Caco-2 (cell line): Measurements from ENCODE around the gene SPNS2. TPM values are rescaled to one million over a fixed set of nuclear protein-coding genes. Genes with fewer than 3 reads are reported as not detected.

Experiments used
- BruUV-seq: library from RNA; stranded (reverse); fragments of 400-500 nt; replicated peaks from 2 replicates; lab custom pipeline; 2021; lab: Mats Ljungman, UMichigan
- CTCF ChIA-PET: fragments of 300-600 bp; sonication (Branson Sonifier 250); formaldehyde crosslinking; loops from one replicate; lab custom pipeline; 2022; ENCODE audit warnings: antibody characterized with exemption; lab: Charles Lee
- POLR2A ChIA-PET: fragments of 300-600 bp; sonication (Branson Sonifier 250); formaldehyde crosslinking; loops from one replicate; lab custom pipeline; 2022; ENCODE audit warnings: antibody characterized with exemption; lab: Charles Lee
- DNase-seq, 2 experiments: peaks; one replicate each; pipeline versions ENCODE4 v3.0.0 to v3.0.0-alpha.2; 2020 to 2022
- H3K27me3 ChIP-seq: replicated peaks from 2 replicates; pipeline ENCODE4 v1.6.0; 2011; ENCODE audit warnings: low read length; ENCODE audit not compliant: control insufficient read depth, insufficient read depth
- H3K36me3 ChIP-seq: 2 replicates; pipeline ENCODE4 v1.5.1; 2011; ENCODE audit warnings: low read length; ENCODE audit not compliant: control insufficient read depth, insufficient read depth
- H3K4me1 ChIP-seq: fragments of 250-450 bp; sonication (Bioruptor Pico); 2 replicates; pipeline ENCODE4 v1.5.1; 2020; ENCODE audit warnings: mild to moderate bottlenecking
- H3K4me3 ChIP-seq: 2 replicates; pipeline ENCODE4 v1.5.1; 2011; ENCODE audit warnings: low read depth, mild to moderate bottlenecking, control low read depth, low read length
- H3K9me3 ChIP-seq: fragments of 250-450 bp; sonication (Bioruptor Pico); 2 replicates; pipeline ENCODE4 v1.5.1; 2020; ENCODE audit warnings: mild to moderate bottlenecking, moderate library complexity
- H3K27ac Mint-ChIP-seq: one replicate; pipeline ENCODE4 v1.8.0; 2022; ENCODE audit warnings: mixed read lengths; ENCODE audit not compliant: unreplicated experiment
- H3K27me3 Mint-ChIP-seq: one replicate; pipeline ENCODE4 v1.8.0; 2022; ENCODE audit warnings: mixed read lengths; ENCODE audit not compliant: insufficient read depth, unreplicated experiment
- H3K36me3 Mint-ChIP-seq: one replicate; pipeline ENCODE4 v1.8.0; 2022; ENCODE audit warnings: mild to moderate bottlenecking, mixed read lengths; ENCODE audit not compliant: insufficient read depth, unreplicated experiment
- H3K4me1 Mint-ChIP-seq: one replicate; pipeline ENCODE4 v1.8.0; 2022; ENCODE audit warnings: low read depth, mixed read lengths; ENCODE audit not compliant: unreplicated experiment
- H3K4me3 Mint-ChIP-seq: one replicate; pipeline ENCODE4 v1.8.0; 2022; ENCODE audit warnings: mild to moderate bottlenecking, moderate library complexity, mixed read lengths; ENCODE audit not compliant: unreplicated experiment
- H3K9me3 Mint-ChIP-seq: one replicate; pipeline ENCODE4 v1.8.0; 2022; ENCODE audit warnings: mixed read lengths; ENCODE audit not compliant: unreplicated experiment
- intact Hi-C: fragments of 100-400 bp; cut with micrococcal nuclease; formaldehyde crosslinking; loops from one replicate; pipeline ENCODE4 v1.10.0; 2022; ENCODE audit not compliant: unreplicated experiment
- total RNA-seq: library from RNA; stranded (reverse); gene quantifications from 2 replicates; pipeline ENCODE4 v1.2.3, GENCODE V29; 2022
- TF ChIP-seq, protein P1 (sequence below), 2 experiments: fragments of 200-600 bp in 1 of 2; IDR thresholded peaks; 1 replicate in 1 of 2; 2 replicates in 1 of 2; pipeline versions ENCODE4 v1.5.1 to v1.8.0; 2011 to 2022; ENCODE audit warnings: antibody characterized with exemption in 1 of 2, control low read depth in 1 of 2, inconsistent platforms in 1 of 2, low read depth in 1 of 2, low read length in 1 of 2, mild to moderate bottlenecking in 1 of 2, moderate library complexity in 1 of 2; ENCODE audit not compliant: insufficient read depth in 1 of 2, severe bottlenecking in 1 of 2, unreplicated experiment in 1 of 2

SPNS2 gene
- total RNA-seq, 1 experiment from 2014 or later = 1.00 TPM

DNA sequence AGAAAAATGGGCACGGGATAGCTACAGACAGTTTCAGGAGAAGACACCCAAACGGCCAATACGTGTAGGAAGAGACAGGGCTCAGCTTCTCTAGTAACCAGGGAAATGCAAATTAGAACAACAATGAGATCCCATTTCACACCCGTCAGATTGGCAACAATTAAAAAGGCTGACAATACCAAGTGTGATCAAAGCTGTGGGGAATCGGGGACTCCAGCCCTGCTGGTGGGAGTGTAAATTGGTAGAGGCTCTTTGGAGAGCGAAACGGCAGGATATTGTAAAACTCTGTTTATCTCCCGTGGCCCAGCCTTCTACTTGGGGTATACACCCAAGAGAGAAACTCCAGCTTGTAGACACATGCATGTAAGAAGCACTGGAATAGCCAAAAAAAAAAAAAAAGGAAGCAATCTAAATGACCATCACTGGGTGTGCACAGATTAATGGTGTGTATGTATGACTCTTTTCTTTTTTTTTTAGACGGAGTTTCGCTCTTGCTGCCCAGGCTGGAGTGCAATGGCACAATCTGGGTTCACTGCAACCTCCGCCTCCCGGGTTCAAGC, 29.0 kb downstream of the SPNS2 start:
- H3K27me3 ChIP-seq = no peaks in the 10 kb centered on the region
- CTCF ChIA-PET = no interaction called here
- Mint-ChIP-seq H3K36me3 (no peaks in the 10 kb centered on the region), H3K9me3 (no peaks in the 10 kb centered on the region), H3K4me3 (no peak overlapping the region), H3K4me1 (no peaks in the 10 kb centered on the region), H3K27me3 (no peaks in the 10 kb centered on the region), H3K27ac (no peak overlapping the region)
- no peaks in the 10 kb centered on the region for H3K4me1 ChIP-seq
- no TSS peak for BruUV-seq
- no peak for DNase-seq
- H3K4me3 ChIP-seq = no peak overlapping the region
- intact Hi-C loops = no loop called here
- TF ChIP-seq, protein P1, sequence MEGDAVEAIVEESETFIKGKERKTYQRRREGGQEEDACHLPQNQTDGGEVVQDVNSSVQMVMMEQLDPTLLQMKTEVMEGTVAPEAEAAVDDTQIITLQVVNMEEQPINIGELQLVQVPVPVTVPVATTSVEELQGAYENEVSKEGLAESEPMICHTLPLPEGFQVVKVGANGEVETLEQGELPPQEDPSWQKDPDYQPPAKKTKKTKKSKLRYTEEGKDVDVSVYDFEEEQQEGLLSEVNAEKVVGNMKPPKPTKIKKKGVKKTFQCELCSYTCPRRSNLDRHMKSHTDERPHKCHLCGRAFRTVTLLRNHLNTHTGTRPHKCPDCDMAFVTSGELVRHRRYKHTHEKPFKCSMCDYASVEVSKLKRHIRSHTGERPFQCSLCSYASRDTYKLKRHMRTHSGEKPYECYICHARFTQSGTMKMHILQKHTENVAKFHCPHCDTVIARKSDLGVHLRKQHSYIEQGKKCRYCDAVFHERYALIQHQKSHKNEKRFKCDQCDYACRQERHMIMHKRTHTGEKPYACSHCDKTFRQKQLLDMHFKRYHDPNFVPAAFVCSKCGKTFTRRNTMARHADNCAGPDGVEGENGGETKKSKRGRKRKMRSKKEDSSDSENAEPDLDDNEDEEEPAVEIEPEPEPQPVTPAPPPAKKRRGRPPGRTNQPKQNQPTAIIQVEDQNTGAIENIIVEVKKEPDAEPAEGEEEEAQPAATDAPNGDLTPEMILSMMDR (IDR thresholded peaks at IDR 0.05; ENCODE audit: insufficient read depth in 1 of 2, low read depth in 1 of 2, low read length in 1 of 2, severe bottlenecking in 1 of 2, unreplicated experiment in 1 of 2) = no peak
- H3K9me3 ChIP-seq = no peaks in the 10 kb centered on the region
- H3K36me3 ChIP-seq = no peaks in the 10 kb centered on the region
- POLR2A ChIA-PET = no interaction called here

DNA sequence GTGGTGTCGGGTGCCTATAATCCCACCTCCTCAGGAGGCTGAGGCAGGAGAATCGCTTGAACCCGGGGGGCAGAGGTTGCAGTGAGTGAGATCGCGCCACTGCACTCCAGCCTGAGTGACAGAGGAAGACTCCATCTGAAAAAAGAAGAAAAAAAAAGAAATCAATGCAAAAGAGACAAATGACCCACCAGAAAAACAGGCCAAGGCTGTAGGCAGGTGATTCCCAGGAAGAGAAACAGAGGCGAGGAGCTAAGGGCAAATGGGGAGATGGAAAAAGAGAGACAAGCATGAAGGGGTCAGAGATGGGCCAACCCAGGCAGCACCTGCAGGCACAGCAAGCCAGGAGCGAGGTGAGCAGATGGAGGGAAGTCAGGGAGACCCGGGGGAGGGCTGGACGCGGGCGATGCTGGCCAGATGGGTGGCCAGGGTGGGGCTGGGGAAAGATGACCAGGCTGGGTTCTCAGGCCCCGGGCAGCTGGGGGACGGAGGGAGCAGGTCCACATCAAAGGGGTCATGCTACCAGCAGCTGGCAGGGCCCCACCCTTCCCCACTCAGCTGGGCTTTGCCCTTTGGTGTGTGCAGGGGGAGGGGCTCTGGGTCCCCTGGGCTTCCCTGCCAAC, 31.0 kb downstream of the SPNS2 start:
- no peaks in the 10 kb centered on the region for H3K4me1 Mint-ChIP-seq
- H3K27ac Mint-ChIP-seq = no peak overlapping the region
- CTCF ChIA-PET = no interaction called here
- no peaks in the 10 kb centered on the region for H3K27me3 Mint-ChIP-seq
- Histone ChIP-seq H3K4me1 (no peaks in the 10 kb centered on the region), H3K36me3 (no peaks in the 10 kb centered on the region), H3K9me3 (no peaks in the 10 kb centered on the region), H3K27me3 (no peaks in the 10 kb centered on the region), H3K4me3 (no peak overlapping the region)
- intact Hi-C loops = no loop called here
- H3K9me3 Mint-ChIP-seq = no peaks in the 10 kb centered on the region
- BruUV-seq = no TSS peak
- POLR2A ChIA-PET = no interaction called here
- TF ChIP-seq, protein P1 (IDR thresholded peaks at IDR 0.05; ENCODE audit: insufficient read depth in 1 of 2, low read depth in 1 of 2, low read length in 1 of 2, severe bottlenecking in 1 of 2, unreplicated experiment in 1 of 2) = no peak
- H3K36me3 Mint-ChIP-seq = no peaks in the 10 kb centered on the region
- H3K4me3 Mint-ChIP-seq = no peak overlapping the region
- DNase-seq = no peak

DNA sequence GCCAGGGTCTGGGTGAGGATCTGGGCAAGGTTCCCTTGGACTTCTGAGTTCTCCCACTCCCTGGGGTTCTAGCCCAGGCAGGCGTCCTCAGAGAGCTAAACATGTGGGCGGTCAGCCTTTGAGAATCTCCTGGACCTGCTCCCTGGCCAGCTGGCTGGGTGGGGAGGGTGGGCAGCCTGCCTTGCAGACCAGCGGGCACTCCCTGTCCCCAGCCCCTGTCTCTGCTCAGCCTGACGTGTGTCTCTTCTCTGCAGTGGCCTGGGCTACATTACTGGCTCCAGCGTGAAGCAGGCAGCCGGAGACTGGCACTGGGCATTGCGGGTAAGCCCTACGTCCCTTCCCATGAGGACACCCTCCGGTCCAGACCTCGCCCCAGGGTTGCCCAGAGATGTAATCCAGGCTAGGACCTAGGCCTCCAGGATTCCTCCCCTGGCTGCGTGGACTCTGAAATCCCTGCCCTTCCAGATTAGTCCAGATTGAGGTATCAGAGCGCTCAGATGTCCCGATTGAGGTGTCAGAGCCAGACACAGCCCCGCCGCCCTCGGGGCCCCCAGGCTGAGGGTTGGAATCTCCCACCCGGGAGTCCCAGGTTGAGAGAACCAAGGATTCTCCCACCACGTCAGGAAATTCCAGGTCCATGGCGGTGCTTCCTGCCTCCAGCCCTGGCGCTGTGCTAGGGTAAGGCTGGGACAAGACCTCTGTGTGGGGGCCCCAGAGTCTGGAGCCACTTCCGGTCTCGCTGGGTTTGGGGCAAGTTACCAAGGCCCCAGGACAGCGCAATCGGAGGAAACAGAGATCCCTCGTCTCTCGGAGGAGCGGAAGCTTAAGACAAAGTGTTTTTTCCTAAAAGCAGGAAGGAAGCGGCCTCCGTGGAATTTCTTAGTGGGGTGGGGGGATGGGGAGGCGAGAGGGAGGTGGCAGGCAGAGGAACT, 32.4 kb downstream of the SPNS2 start:
- Histone ChIP-seq H3K4me3 (no peak overlapping the region), H3K27me3 (no peaks in the 10 kb centered on the region), H3K9me3 (no peaks in the 10 kb centered on the region), H3K36me3 (no peaks in the 10 kb centered on the region), H3K4me1 (no peaks in the 10 kb centered on the region)
- Mint-ChIP-seq H3K36me3 (peaks cover 2% of the 10 kb centered on the region), H3K9me3 (no peaks in the 10 kb centered on the region), H3K27me3 (no peaks in the 10 kb centered on the region), H3K27ac (no peak overlapping the region), H3K4me1 (no peaks in the 10 kb centered on the region), H3K4me3 (no peak overlapping the region)
- POLR2A ChIA-PET = no interaction called here
- BruUV-seq = no TSS peak
- intact Hi-C loops = no loop called here
- TF ChIP-seq, protein P1 (IDR thresholded peaks at IDR 0.05; ENCODE audit: insufficient read depth in 1 of 2, low read depth in 1 of 2, low read length in 1 of 2, severe bottlenecking in 1 of 2, unreplicated experiment in 1 of 2) = no peak
- CTCF ChIA-PET = no interaction called here
- no peak for DNase-seq
